ENCODE data around the gene PLEKHG4B. TPM values are rescaled to one million over a fixed set of nuclear protein-coding genes. Genes with fewer than 3 reads are reported as not detected.

Gene PLEKHG4B
- total and polyA plus RNA-seq, 2 of the 8 experiments (the other 6 are each of a cell fraction or from before 2014, with no cell fraction given), result 31.1 to 43.6 TPM

DNA sequence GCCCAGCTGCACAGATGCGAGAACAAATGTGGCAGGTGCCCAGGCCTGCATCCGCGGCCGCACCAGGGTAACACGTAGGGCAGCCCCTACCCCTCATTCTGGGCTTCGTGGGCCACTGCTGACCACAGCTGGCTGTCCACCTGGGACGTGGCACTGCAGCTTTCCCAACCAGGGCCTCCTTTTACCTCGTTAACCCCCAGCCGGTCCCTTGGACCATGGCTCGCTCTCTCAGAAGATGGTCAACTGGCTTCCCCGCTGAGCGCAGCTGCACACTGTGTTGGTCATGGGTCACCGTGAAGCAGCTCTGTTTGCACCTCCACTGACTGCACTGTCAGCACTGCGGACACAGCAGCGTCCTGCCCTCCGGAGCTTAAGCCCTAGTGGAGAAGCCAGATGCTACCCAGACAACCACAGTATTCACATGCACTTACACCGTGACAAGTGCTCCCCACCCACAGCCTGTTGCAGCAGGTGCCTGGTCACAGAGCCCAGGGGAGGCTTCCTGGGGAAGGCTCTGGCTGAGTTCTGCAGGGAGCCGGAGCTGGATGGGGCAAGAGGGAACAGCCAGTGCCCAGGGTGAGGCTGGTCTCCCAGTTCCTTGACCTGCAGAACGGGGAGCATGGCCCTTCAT is 10.5 kb upstream of the PLEKHG4B start:
- H3K4me3 ChIP-seq (ENCODE audit: extremely low read depth in 1 of 4, insufficient read depth in 2 of 4, low read depth in 3 of 4, low read length in 4 of 4), result peak overlapping the region in 1 of 4 experiments; percentile 41; a peak in 1 of 8 replicates
- H3K9ac ChIP-seq (replicated peaks in 1 of 4; ENCODE audit: extremely low read depth in 1 of 4, low read depth in 3 of 4, low read length in 3 of 4), result peak overlapping the region in 1 of 4 experiments; percentile 13; a peak in 1 of 7 replicates
- peaks cover 3 to 29% (median 19%) of the 10 kb centered on the region in 4 experiments for H3K4me1 ChIP-seq (replicated peaks in 1 of 4; ENCODE audit: control insufficient read depth in 3 of 4, insufficient read depth in 4 of 4, low read length in 3 of 4)
- no peaks in the 10 kb centered on the region for H3K9me3 ChIP-seq (ENCODE audit: insufficient read depth in 2 of 2, low read depth in 1 of 2, low read length in 1 of 2)
- peak overlapping the region; percentile 20 for H2AK5ac ChIP-seq (ENCODE audit: low read depth, low read length)
- H4K91ac ChIP-seq (replicated peaks; ENCODE audit: insufficient read length, low read length), result peak overlapping the region; percentile 13
- peaks cover 0 to 3% of the 10 kb centered on the region in 2 experiments for H4K20me1 ChIP-seq (replicated peaks in 1 of 2; ENCODE audit: control insufficient read depth in 1 of 2, insufficient read depth in 2 of 2, low read length in 2 of 2)
- peak overlapping the region; percentile 95 for H2BK15ac ChIP-seq (ENCODE audit: low read length)
- H2BK120ac ChIP-seq (replicated peaks; ENCODE audit: low read depth, low read length), result no peak overlapping the region
- peak overlapping the region; percentile 95 for H2BK12ac ChIP-seq (ENCODE audit: low read depth, low read length)
- TF ChIP-seq KDM1A (IDR thresholded peaks at IDR 0.05; ENCODE audit: borderline replicate concordance, low read length) (no peak), YY1 (IDR thresholded peaks at IDR 0.05; ENCODE audit: low read depth, low read length) (no peak), HDAC6 (IDR thresholded peaks at IDR 0.05; ENCODE audit: low read depth, low read length) (no peak), SIX5 (IDR thresholded peaks at IDR 0.05; ENCODE audit: low read depth, low read length) (no peak), POLR2A (IDR thresholded peaks at IDR 0.05; ENCODE audit: control extremely low read depth in 1 of 2, low read depth in 2 of 2, low read length in 2 of 2) (no peak), TAF1 (IDR thresholded peaks at IDR 0.05; ENCODE audit: low read depth, low read length) (no peak), CREB1 (IDR thresholded peaks at IDR 0.05) (no peak), POU5F1 (IDR thresholded peaks at IDR 0.05; ENCODE audit: low read depth, low read length) (no peak), SP2 (IDR thresholded peaks at IDR 0.05; ENCODE audit: low read length) (no peak), ZNF274 (IDR thresholded peaks at IDR 0.05; ENCODE audit: borderline replicate concordance, extremely low read depth, low read length) (no peak), SUZ12 (IDR thresholded peaks at IDR 0.05; ENCODE audit: low read length) (no peak), SP1 (IDR thresholded peaks at IDR 0.05; ENCODE audit: low read depth, low read length) (no peak), SRF (IDR thresholded peaks at IDR 0.05; ENCODE audit: low read depth, low read length) (no peak)
- TF ChIP-seq, protein P1, sequence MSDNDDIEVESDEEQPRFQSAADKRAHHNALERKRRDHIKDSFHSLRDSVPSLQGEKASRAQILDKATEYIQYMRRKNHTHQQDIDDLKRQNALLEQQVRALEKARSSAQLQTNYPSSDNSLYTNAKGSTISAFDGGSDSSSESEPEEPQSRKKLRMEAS (IDR thresholded peaks at IDR 0.05), result no peak
- peak overlapping the region; percentile 100 for H2BK20ac ChIP-seq (ENCODE audit: low read length)
- ChIA-PET CTCF (ENCODE audit: partially characterized antibody) (interaction anchor here (1.0 to 1.8 kb wide), 4 partner anchors 8 to 27 kb away, joined by 3 to 6 read pairs (median 5); no protein-coding TSS in a partner anchor), POLR2A (ENCODE audit: partially characterized antibody) (interaction anchor here (0.6 to 5.2 kb wide), 8 partner anchors 11 to 110 kb away, joined by 3 to 65 read pairs (median 3); partner anchors contain the start of gene PLEKHG4B)
- H3K4ac ChIP-seq (replicated peaks; ENCODE audit: insufficient read length, low read depth, low read length), result peak overlapping the region; percentile 0
- peak overlapping the region; percentile 91 for H3K18ac ChIP-seq (ENCODE audit: extremely low read depth, low read length)
- peak overlapping the region; percentile 82 for H2BK5ac ChIP-seq (ENCODE audit: low read depth, low read length)
- H3K79me2 ChIP-seq (ENCODE audit: control insufficient read depth in 1 of 2, insufficient read depth in 2 of 2, low read length in 2 of 2), result no peaks in the 10 kb centered on the region
- H3K23ac ChIP-seq (ENCODE audit: insufficient read length), result no peak overlapping the region
- H3K56ac ChIP-seq (replicated peaks; ENCODE audit: insufficient read length, low read depth, low read length), result no peak overlapping the region
- no peaks in the 10 kb centered on the region for H3K23me2 ChIP-seq (ENCODE audit: low read depth, low read length)
- peaks cover 2% of the 10 kb centered on the region; the same call in 1 of the 2 replicates for H3K79me1 ChIP-seq (ENCODE audit: low read depth, low read length)
- H3K36me3 ChIP-seq (ENCODE audit: control insufficient read depth in 2 of 4, insufficient read depth in 4 of 4, low read length in 3 of 4), result no peaks in the 10 kb centered on the region
- WGBS, 2 experiments (ENCODE audit: extremely low coverage in 1 of 2, insufficient coverage in 1 of 2, insufficient read length in 1 of 2, insufficient replicate concordance in 2 of 2, low coverage in 1 of 2, low lambda C conversion rate in 2 of 2, missing lambda C conversion rate in 1 of 2), result 79% methylated on average over 19 of the region's 19 CpGs; no CpG with 5 or more reads in 1 of the 2 experiments
- no peak for DNase-seq (ENCODE audit: low read depth in 1 of 2, low spot score in 2 of 2)
- no peak for FAIRE-seq
- peak overlapping the region; percentile 32 for H4K5ac ChIP-seq (ENCODE audit: insufficient read length, low read depth, low read length)
- peak overlapping the region; percentile 42 to 64 for H3K4me2 ChIP-seq (ENCODE audit: insufficient read depth in 1 of 2, low read depth in 2 of 2, low read length in 2 of 2)
- peak overlapping the region; percentile 43; the same call in 1 of the 2 replicates for H3K27ac ChIP-seq (ENCODE audit: low read depth, low read length)
- H4K8ac ChIP-seq (ENCODE audit: extremely low read depth, insufficient read depth, low read length), result 0 out of 2 replicates have a peak overlapping the region, but pooled peaks have one; percentile 82
- no peaks in the 10 kb centered on the region; a peak in 1 of 7 replicates for H3K27me3 ChIP-seq (replicated peaks in 1 of 4; ENCODE audit: control insufficient read depth in 3 of 4, extremely low read depth in 1 of 4, insufficient read depth in 3 of 4, low read length in 3 of 4)
- H3K14ac ChIP-seq (ENCODE audit: insufficient read length), result no peak overlapping the region
- no peak overlapping the region for H2AFZ ChIP-seq (ENCODE audit: low read length)
